Amygdala (tissue), 56 donors: ENCODE results near the gene NTN4.
A peak's percentile ranks its signal among the peaks of the same experiment; 100 is the strongest.
"Not testable (repeated sequence)": the region's sequence is repeated elsewhere in the genome, so short reads cannot be mapped to it uniquely, and the experiment has no call there.

Experiments used
- DNase-seq, 56 donors: peaks; one replicate each; lab custom pipeline; 2025; lab: John Stamatoyannopoulos, UW

The NTN4 gene

GRCh38 chr12:95759718-95760117, 30.8 kb downstream of the NTN4 start:
- no peak for DNase-seq

- no peak for DNase-seq
Measured at GRCh38 chr12:95759039-95759438, 31.5 kb downstream of the NTN4 start.

- no peak for DNase-seq
Measured at GRCh38 chr12:95756362-95756761, 34.2 kb downstream of the NTN4 start.

- DNase-seq = peak in 1 of 56 donors; percentile 2
Measured at GRCh38 chr12:95755261-95755865, 35.2 kb downstream of the NTN4 start.

GRCh38 chr12:95746062-95746461, 44.5 kb downstream of the NTN4 start:
- DNase-seq = not testable (repeated sequence)

GRCh38 chr12:95742586-95742985, 48.0 kb downstream of the NTN4 start:
- DNase-seq = peak in 28 of 56 donors; percentile 1 to 77 (median 32)

GRCh38 chr12:95741635-95742034, 48.9 kb downstream of the NTN4 start:
- no peak for DNase-seq

GRCh38 chr12:95740751-95741150, 49.8 kb downstream of the NTN4 start:
- DNase-seq = no peak

- DNase-seq = peak in 32 of 56 donors; percentile 2 to 60 (median 28)
Measured at GRCh38 chr12:95739561-95740313, 50.8 kb downstream of the NTN4 start.

- DNase-seq = peak in 1 of 56 donors; percentile 2
Measured at GRCh38 chr12:95738024-95738611, 52.4 kb downstream of the NTN4 start.

GRCh38 chr12:95736631-95737030, 53.9 kb downstream of the NTN4 start:
- no peak for DNase-seq

- not testable (repeated sequence) for DNase-seq
Measured at GRCh38 chr12:95735728-95736127, 54.8 kb downstream of the NTN4 start.

- DNase-seq = no peak
Measured at GRCh38 chr12:95733141-95733825, 57.3 kb downstream of the NTN4 start.

GRCh38 chr12:95731519-95731958, 59.0 kb downstream of the NTN4 start:
- no peak for DNase-seq

GRCh38 chr12:95730457-95730856, 60.1 kb downstream of the NTN4 start:
- no peak for DNase-seq

- DNase-seq = no peak
Measured at GRCh38 chr12:95726903-95727302, 63.7 kb downstream of the NTN4 start.

GRCh38 chr12:95724767-95725166, 65.8 kb downstream of the NTN4 start:
- DNase-seq = no peak

GRCh38 chr12:95723693-95724384, 66.7 kb downstream of the NTN4 start:
- DNase-seq = no peak

- DNase-seq = no peak
Measured at GRCh38 chr12:95721320-95721719, 69.2 kb downstream of the NTN4 start.

- no peak for DNase-seq
Measured at GRCh38 chr12:95720146-95720545, 70.4 kb downstream of the NTN4 start.

GRCh38 chr12:95718772-95719171, 71.8 kb downstream of the NTN4 start:
- no peak for DNase-seq
